B cell (primary cell): ENCODE results near the gene WNT6.
A peak's percentile ranks its signal among the peaks of the same experiment; 100 is the strongest.

ENCODE experiments used
- EZH2 ChIP-seq: IDR thresholded peaks from 2 replicates; pipeline ENCODE4 v1.6.1; 2012; ENCODE audit warnings: borderline replicate concordance, low read depth, mild to moderate bottlenecking, moderate library complexity, low read length; ENCODE audit not compliant: insufficient read depth, poor library complexity, severe bottlenecking
- TF ChIP-seq, protein P1 (sequence below): fragments of 200-600 bp; IDR thresholded peaks from one replicate; pipeline ENCODE4 v1.8.0; 2022; ENCODE audit warnings: antibody characterized with exemption, mild to moderate bottlenecking

DNA sequence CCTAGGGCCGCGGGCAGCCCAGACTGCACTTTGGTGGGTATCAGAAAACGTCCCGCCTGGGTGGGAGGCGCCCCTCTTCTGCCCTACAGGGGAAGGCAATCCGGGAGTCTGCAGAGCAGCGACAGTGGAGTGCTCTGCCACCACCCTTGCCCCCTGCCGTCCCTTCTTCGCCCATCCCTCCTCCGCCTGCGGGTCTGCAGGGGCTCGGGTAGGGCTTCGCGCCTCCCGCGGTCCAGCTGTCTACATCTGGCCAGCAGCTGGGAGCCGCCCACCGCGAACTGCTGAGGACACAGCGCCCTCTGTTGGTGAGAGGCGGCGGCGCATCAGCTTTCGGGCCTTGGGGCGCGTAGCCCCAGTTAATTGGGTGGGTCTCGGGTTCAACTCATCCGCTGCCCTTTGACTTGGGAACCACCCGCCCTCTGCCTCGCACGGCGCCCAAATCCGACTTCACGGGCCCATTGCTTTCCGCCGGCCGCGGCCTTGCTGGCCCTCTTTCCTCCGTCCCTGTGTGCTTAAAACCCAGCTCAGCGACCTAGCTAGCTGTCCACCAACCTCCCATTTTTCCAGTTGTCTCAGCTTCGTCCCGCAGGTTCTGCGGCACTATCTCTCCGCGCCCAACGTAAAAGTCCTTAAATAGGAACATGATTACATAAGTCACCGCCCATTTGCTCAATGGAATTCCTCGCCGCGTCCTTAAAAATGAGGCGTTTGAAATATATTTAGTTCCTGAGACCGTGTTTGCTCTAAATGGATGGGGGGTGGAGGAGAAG, 38.7 kb downstream of the WNT6 start:
- TF ChIP-seq, protein P1, sequence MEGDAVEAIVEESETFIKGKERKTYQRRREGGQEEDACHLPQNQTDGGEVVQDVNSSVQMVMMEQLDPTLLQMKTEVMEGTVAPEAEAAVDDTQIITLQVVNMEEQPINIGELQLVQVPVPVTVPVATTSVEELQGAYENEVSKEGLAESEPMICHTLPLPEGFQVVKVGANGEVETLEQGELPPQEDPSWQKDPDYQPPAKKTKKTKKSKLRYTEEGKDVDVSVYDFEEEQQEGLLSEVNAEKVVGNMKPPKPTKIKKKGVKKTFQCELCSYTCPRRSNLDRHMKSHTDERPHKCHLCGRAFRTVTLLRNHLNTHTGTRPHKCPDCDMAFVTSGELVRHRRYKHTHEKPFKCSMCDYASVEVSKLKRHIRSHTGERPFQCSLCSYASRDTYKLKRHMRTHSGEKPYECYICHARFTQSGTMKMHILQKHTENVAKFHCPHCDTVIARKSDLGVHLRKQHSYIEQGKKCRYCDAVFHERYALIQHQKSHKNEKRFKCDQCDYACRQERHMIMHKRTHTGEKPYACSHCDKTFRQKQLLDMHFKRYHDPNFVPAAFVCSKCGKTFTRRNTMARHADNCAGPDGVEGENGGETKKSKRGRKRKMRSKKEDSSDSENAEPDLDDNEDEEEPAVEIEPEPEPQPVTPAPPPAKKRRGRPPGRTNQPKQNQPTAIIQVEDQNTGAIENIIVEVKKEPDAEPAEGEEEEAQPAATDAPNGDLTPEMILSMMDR, result peak; percentile 99
- TF ChIP-seq EZH2, result no peak
